HepG2 (cell line): Measurements from ENCODE around the gene POLR1D. TPM values are rescaled to one million over a fixed set of nuclear protein-coding genes. Genes with fewer than 3 reads are reported as not detected.

Experiments used
- ARHGAP35 ChIP-seq: sonication (generic); formaldehyde crosslinking; IDR thresholded peaks from 2 replicates; pipeline ENCODE4 v1.9.0; 2022; ENCODE audit warnings: mild to moderate bottlenecking, inconsistent platforms, moderate library complexity, missing genetic modification reagents, borderline replicate concordance
- CHCHD3 ChIP-seq: sonication (generic); formaldehyde crosslinking; IDR thresholded peaks from 2 replicates; pipeline ENCODE4 v1.8.0; 2022; ENCODE audit warnings: mild to moderate bottlenecking, missing genetic modification reagents, moderate library complexity
- EED ChIP-seq: sonication (generic); formaldehyde crosslinking; IDR thresholded peaks from 2 replicates; pipeline ENCODE4 v1.5.0; 2020; ENCODE audit warnings: mild to moderate bottlenecking, missing genetic modification reagents
- HCFC1 ChIP-seq: fragments of 150-350 bp; IDR thresholded peaks from 2 replicates; pipeline ENCODE4 v1.6.1; 2014; ENCODE audit warnings: low read depth, low read length
- HOXA9 ChIP-seq: sonication (generic); formaldehyde crosslinking; IDR thresholded peaks from 2 replicates; pipeline ENCODE4 v1.8.1; 2022; ENCODE audit warnings: missing genetic modification reagents, mild to moderate bottlenecking, moderate library complexity, borderline replicate concordance
- NFIC ChIP-seq: IDR thresholded peaks from 2 replicates; pipeline ENCODE4 v1.6.1; 2012; ENCODE audit warnings: mild to moderate bottlenecking, low read length, inconsistent platforms
- RBAK ChIP-seq: sonication (generic); formaldehyde crosslinking; IDR thresholded peaks from 2 replicates; pipeline ENCODE4 v1.5.1; 2020; ENCODE audit warnings: mild to moderate bottlenecking, missing genetic modification reagents
- SP1 ChIP-seq, 2 experiments: fragments of 450-650 bp in 1 of 2; sonication (generic) in 1 of 2; formaldehyde crosslinking in 1 of 2; IDR thresholded peaks; 2 replicates each; pipeline versions ENCODE4 v1.4.0 to v1.6.1; 2016 to 2020; ENCODE audit warnings: missing genetic modification reagents in 1 of 2
- TBP ChIP-seq: sonication (generic); formaldehyde crosslinking; IDR thresholded peaks from 2 replicates; pipeline ENCODE4 v1.5.0; 2020; ENCODE audit warnings: missing genetic modification reagents
- ZFP62 ChIP-seq: sonication (generic); formaldehyde crosslinking; IDR thresholded peaks from 2 replicates; pipeline ENCODE4 v1.4.0; 2020; ENCODE audit warnings: missing genetic modification reagents
- ZFX ChIP-seq: sonication (generic); formaldehyde crosslinking; IDR thresholded peaks from 2 replicates; pipeline ENCODE4 v1.4.0; 2020; ENCODE audit warnings: mild to moderate bottlenecking, low read depth, missing genetic modification reagents, moderate library complexity
- ZHX1 ChIP-seq: sonication (generic); formaldehyde crosslinking; IDR thresholded peaks from 2 replicates; pipeline ENCODE4 v1.8.1; 2022; ENCODE audit warnings: low read depth, mild to moderate bottlenecking, missing genetic modification reagents
- ZNF264 ChIP-seq: sonication (generic); formaldehyde crosslinking; IDR thresholded peaks from 2 replicates; pipeline ENCODE4 v1.4.0; 2020; ENCODE audit warnings: missing genetic modification reagents
- ZNF468 ChIP-seq: sonication (generic); formaldehyde crosslinking; IDR thresholded peaks from 2 replicates; pipeline ENCODE4 v1.8.0; 2022; ENCODE audit warnings: mild to moderate bottlenecking, moderate library complexity, missing genetic modification reagents
- ZNF501 ChIP-seq: sonication (generic); formaldehyde crosslinking; IDR thresholded peaks from 2 replicates; pipeline ENCODE4 v1.5.1; 2020; ENCODE audit warnings: mild to moderate bottlenecking, moderate library complexity, missing genetic modification reagents
- ZNF652 ChIP-seq: IDR thresholded peaks from 2 replicates; pipeline ENCODE4 v1.6.1; 2016; ENCODE audit warnings: low read depth, borderline replicate concordance
- ZNF878 ChIP-seq: sonication (generic); formaldehyde crosslinking; IDR thresholded peaks from 2 replicates; pipeline ENCODE4 v1.8.1; 2023; ENCODE audit warnings: mild to moderate bottlenecking, missing genetic modification reagents, moderate library complexity
- polyA plus RNA-seq, 8 experiments: library from polyadenylated mRNA; depleted of rRNA in 3 of 8; stranded (reverse) in 7 of 8; unstranded in 1 of 8; fragments of >200 nt; fragmentation: Illumina TruSeq in 4 of 8; extraction: Trizol in 4 of 8; gene quantifications; 2 replicates each; pipeline versions ENCODE4 v1.2.1 to v1.2.3, GENCODE V29; 2011 to 2016; ENCODE audit warnings: low read depth in 4 of 8, missing spikeins in 1 of 8, mixed read lengths in 1 of 8; ENCODE audit not compliant: insufficient read depth in 1 of 8
- total RNA-seq, 5 experiments: library from RNA; depleted of rRNA; stranded (reverse); fragments of >200 nt; fragmentation: Illumina TruSeq; extraction: Trizol; gene quantifications; 2 replicates each; pipeline ENCODE4 v1.2.3, GENCODE V29; 2016; ENCODE audit warnings: low read depth in 1 of 5
- TF ChIP-seq, protein P1 (sequence below): sonication (generic); formaldehyde crosslinking; IDR thresholded peaks from 2 replicates; pipeline ENCODE4 v1.5.0; 2020; ENCODE audit warnings: mild to moderate bottlenecking, missing genetic modification reagents, borderline replicate concordance
- TF ChIP-seq, protein P2 (sequence below): sonication (generic); formaldehyde crosslinking; IDR thresholded peaks from 2 replicates; pipeline ENCODE4 v1.5.0; 2020; ENCODE audit warnings: mild to moderate bottlenecking, missing genetic modification reagents

POLR1D gene
- total and polyA plus RNA-seq, 2 of the 13 experiments (the other 11 are each of a cell fraction or from before 2014, with no cell fraction given) = 183 to 490 TPM

DNA sequence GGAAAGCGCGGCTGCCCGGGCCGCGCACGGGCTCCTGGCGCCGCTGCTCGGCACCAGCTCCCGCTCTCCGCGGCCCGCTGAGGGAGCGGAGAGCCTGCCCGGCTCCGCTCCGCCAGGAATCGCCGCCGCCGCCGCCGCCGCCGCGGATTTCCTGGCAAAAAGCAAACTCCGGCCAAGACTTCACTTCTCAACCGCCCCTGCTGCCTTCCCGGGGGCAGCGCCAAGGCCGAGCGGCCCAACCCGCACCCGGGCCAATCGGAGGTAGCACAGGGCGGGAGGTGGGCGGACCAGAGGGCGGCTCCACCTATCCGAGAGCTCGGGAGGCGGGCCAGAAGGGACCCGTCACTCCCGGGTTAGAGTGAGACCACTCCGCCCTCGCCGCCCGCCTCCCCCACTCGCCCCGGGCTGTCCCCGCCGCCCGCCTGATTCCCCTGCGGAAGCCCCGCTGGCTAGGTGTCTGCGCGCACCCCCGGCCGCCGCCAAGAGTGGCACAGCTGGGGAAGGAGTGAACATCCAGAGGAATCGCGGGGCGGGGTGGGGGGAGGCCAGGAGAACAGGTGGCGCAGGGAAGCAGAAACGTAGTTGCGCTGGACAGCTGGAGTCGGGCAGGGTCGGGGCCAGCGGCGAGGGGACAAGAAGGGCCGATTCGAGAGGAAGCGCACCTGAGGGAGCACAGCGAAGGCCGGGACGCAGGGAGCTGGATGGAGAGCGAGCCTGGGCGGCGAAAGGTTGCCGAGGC is 1.1 kb upstream of the POLR1D start, which contains the start of gene LNX2 (continued):
- no peak for TF ChIP-seq ZHX1 (CRISPR knock-in tag)
- TF ChIP-seq, protein P1, sequence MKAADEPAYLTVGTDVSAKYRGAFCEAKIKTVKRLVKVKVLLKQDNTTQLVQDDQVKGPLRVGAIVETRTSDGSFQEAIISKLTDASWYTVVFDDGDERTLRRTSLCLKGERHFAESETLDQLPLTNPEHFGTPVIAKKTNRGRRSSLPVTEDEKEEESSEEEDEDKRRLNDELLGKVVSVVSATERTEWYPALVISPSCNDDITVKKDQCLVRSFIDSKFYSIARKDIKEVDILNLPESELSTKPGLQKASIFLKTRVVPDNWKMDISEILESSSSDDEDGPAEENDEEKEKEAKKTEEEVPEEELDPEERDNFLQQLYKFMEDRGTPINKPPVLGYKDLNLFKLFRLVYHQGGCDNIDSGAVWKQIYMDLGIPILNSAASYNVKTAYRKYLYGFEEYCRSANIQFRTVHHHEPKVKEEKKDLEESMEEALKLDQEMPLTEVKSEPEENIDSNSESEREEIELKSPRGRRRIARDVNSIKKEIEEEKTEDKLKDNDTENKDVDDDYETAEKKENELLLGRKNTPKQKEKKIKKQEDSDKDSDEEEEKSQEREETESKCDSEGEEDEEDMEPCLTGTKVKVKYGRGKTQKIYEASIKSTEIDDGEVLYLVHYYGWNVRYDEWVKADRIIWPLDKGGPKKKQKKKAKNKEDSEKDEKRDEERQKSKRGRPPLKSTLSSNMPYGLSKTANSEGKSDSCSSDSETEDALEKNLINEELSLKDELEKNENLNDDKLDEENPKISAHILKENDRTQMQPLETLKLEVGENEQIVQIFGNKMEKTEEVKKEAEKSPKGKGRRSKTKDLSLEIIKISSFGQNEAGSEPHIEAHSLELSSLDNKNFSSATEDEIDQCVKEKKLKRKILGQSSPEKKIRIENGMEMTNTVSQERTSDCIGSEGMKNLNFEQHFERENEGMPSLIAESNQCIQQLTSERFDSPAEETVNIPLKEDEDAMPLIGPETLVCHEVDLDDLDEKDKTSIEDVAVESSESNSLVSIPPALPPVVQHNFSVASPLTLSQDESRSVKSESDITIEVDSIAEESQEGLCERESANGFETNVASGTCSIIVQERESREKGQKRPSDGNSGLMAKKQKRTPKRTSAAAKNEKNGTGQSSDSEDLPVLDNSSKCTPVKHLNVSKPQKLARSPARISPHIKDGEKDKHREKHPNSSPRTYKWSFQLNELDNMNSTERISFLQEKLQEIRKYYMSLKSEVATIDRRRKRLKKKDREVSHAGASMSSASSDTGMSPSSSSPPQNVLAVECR = peak; percentile 19; the same call in 1 of the 2 replicates
- TF ChIP-seq ZNF264 (CRISPR knock-in tag) = no peak
- TF ChIP-seq NFIC = no peak
- TF ChIP-seq RBAK = no peak
- no peak for TF ChIP-seq ZNF501 (CRISPR knock-in tag)
- TF ChIP-seq ZFX = peak; percentile 36; the same call in 1 of the 2 replicates
- 0 out of 2 replicates have a peak, but pooled peaks have one; percentile 56 for TF ChIP-seq ZNF878 (CRISPR knock-in tag)
- no peak for TF ChIP-seq TBP (CRISPR knock-in tag)
- no peak for TF ChIP-seq ZFP62 (CRISPR knock-in tag)
- TF ChIP-seq HCFC1 = no peak
- 0 out of 2 replicates have a peak, but pooled peaks have one; percentile 58 for TF ChIP-seq CHCHD3 (CRISPR knock-in tag)
- TF ChIP-seq EED = no peak
- no peak for TF ChIP-seq ZNF652 (CRISPR knock-in tag)
- TF ChIP-seq, protein P2, sequence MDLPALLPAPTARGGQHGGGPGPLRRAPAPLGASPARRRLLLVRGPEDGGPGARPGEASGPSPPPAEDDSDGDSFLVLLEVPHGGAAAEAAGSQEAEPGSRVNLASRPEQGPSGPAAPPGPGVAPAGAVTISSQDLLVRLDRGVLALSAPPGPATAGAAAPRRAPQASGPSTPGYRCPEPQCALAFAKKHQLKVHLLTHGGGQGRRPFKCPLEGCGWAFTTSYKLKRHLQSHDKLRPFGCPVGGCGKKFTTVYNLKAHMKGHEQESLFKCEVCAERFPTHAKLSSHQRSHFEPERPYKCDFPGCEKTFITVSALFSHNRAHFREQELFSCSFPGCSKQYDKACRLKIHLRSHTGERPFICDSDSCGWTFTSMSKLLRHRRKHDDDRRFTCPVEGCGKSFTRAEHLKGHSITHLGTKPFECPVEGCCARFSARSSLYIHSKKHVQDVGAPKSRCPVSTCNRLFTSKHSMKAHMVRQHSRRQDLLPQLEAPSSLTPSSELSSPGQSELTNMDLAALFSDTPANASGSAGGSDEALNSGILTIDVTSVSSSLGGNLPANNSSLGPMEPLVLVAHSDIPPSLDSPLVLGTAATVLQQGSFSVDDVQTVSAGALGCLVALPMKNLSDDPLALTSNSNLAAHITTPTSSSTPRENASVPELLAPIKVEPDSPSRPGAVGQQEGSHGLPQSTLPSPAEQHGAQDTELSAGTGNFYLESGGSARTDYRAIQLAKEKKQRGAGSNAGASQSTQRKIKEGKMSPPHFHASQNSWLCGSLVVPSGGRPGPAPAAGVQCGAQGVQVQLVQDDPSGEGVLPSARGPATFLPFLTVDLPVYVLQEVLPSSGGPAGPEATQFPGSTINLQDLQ (CRISPR knock-in tag) = no peak
- TF ChIP-seq ARHGAP35 (CRISPR knock-in tag) = no peak; the same call in 1 of the 2 replicates
- no peak for TF ChIP-seq HOXA9 (CRISPR knock-in tag)
- no peak for TF ChIP-seq SP1 (IDR thresholded peaks at IDR 0.05)
- peak; percentile 89 for TF ChIP-seq SP1 (CRISPR knock-in tag; IDR thresholded peaks at IDR 0.05)
- TF ChIP-seq ZNF468 = no peak
